WTC11 (cell line): Measurements from ENCODE around the gene RGL3. TPM values are rescaled to one million over a fixed set of nuclear protein-coding genes. Genes with fewer than 3 reads are reported as not detected.
A peak's percentile ranks its signal among the peaks of the same experiment; 100 is the strongest.
"Not testable (repeated sequence)": the region's sequence is repeated elsewhere in the genome, so short reads cannot be mapped to it uniquely, and the experiment has no call there.

ENCODE experiments used
- ATAC-seq: fragments of 200-7000 bp; cut with Tn5 transposase; 2 replicates; pipeline ENCODE4 v1.10.0; 2021; ENCODE audit warnings: mild to moderate bottlenecking, moderate library complexity
- CTCF ChIA-PET: fragments of 300-600 bp; sonication (Branson Sonifier 250); formaldehyde crosslinking; loops from one replicate; lab custom pipeline; 2021; ENCODE audit warnings: antibody characterized with exemption; lab: Charles Lee
- POLR2A ChIA-PET: fragments of 350-600 bp; sonication (Branson Sonifier 250); formaldehyde crosslinking; loops from one replicate; lab custom pipeline; 2021; ENCODE audit warnings: antibody characterized with exemption; lab: Charles Lee
- DNase-seq: peaks from one replicate; pipeline ENCODE4 v3.0.0; 2021; ENCODE audit warnings: low spot score
- H3K27ac Mint-ChIP-seq: 2 replicates; pipeline ENCODE4 v1.8.0; 2021; ENCODE audit warnings: mixed read lengths
- H3K27me3 Mint-ChIP-seq: 2 replicates; pipeline ENCODE4 v1.8.0; 2021; ENCODE audit warnings: low read depth, mild to moderate bottlenecking, moderate library complexity, mixed read lengths
- H3K36me3 Mint-ChIP-seq: 2 replicates; pipeline ENCODE4 v1.8.0; 2021; ENCODE audit warnings: mixed read lengths
- H3K4me1 Mint-ChIP-seq: 2 replicates; pipeline ENCODE4 v1.8.0; 2022; ENCODE audit warnings: mixed read lengths
- H3K4me3 Mint-ChIP-seq: 2 replicates; pipeline ENCODE4 v1.8.0; 2021; ENCODE audit warnings: mild to moderate bottlenecking, moderate library complexity, mixed read lengths
- H3K9me3 Mint-ChIP-seq: 2 replicates; pipeline ENCODE4 v1.8.0; 2021; ENCODE audit warnings: mixed read lengths
- FOXJ3 ChIP-seq: sonication (generic); formaldehyde crosslinking; IDR thresholded peaks from 2 replicates; pipeline ENCODE4 v1.9.0; 2021; ENCODE audit warnings: missing genetic modification reagents, mild to moderate bottlenecking, borderline replicate concordance
- GTF2I ChIP-seq: fragments of 250-450 bp; sonication (Bioruptor Pico); conservative IDR thresholded peaks from 2 replicates; pipeline ENCODE4 v1.4.0; 2021; ENCODE audit warnings: mild to moderate bottlenecking
- NR1H2 ChIP-seq: sonication (generic); formaldehyde crosslinking; IDR thresholded peaks from 2 replicates; pipeline ENCODE4 v1.9.0; 2021; ENCODE audit warnings: mild to moderate bottlenecking, moderate library complexity, missing genetic modification reagents
- OVOL2 ChIP-seq: fragments of 250-450 bp; sonication (Bioruptor Pico); IDR thresholded peaks from 2 replicates; pipeline ENCODE4 v1.9.0; 2021; ENCODE audit warnings: mild to moderate bottlenecking, borderline replicate concordance
- SMAD4 ChIP-seq: sonication (generic); formaldehyde crosslinking; IDR thresholded peaks from 2 replicates; pipeline ENCODE4 v1.8.0; 2022; ENCODE audit warnings: mild to moderate bottlenecking, missing genetic modification reagents
- TP53 ChIP-seq: sonication (generic); formaldehyde crosslinking; IDR thresholded peaks from 2 replicates; pipeline ENCODE4 v1.8.1; 2023; ENCODE audit warnings: mild to moderate bottlenecking, missing genetic modification reagents
- ZNF121 ChIP-seq: sonication (generic); formaldehyde crosslinking; IDR thresholded peaks from 2 replicates; pipeline ENCODE4 v1.8.0; 2023; ENCODE audit warnings: missing genetic modification reagents
- ZNF416 ChIP-seq: fragments of 250-450 bp; sonication (Bioruptor Pico); IDR thresholded peaks from 2 replicates; pipeline ENCODE4 v1.9.0; 2021; ENCODE audit warnings: mild to moderate bottlenecking, inconsistent platforms
- ZNF423 ChIP-seq: fragments of 250-450 bp; sonication (Bioruptor Pico); IDR thresholded peaks from 2 replicates; pipeline ENCODE4 v2.1.2; 2022; ENCODE audit warnings: mild to moderate bottlenecking, moderate library complexity
- total RNA-seq: library from RNA; stranded (reverse); gene quantifications from 3 replicates; pipeline ENCODE4 v1.2.3, GENCODE V29; 2021
- TF ChIP-seq, protein P1 (sequence below): sonication (generic); formaldehyde crosslinking; IDR thresholded peaks from 2 replicates; pipeline ENCODE4 v1.8.0; 2022; ENCODE audit warnings: mild to moderate bottlenecking, missing genetic modification reagents
- TF ChIP-seq, protein P2 (sequence below): fragments of 250-450 bp; sonication (Bioruptor Pico); IDR thresholded peaks from 2 replicates; pipeline ENCODE4 v1.9.0; 2021; ENCODE audit warnings: moderate library complexity, mild to moderate bottlenecking, inconsistent platforms, borderline replicate concordance
- TF ChIP-seq, protein P3 (sequence below): fragments of 250-450 bp; sonication (Bioruptor Pico); IDR thresholded peaks from 2 replicates; pipeline ENCODE4 v1.9.0; 2021; ENCODE audit warnings: mild to moderate bottlenecking, borderline replicate concordance
- TF ChIP-seq, protein P4 (sequence below): sonication (generic); formaldehyde crosslinking; IDR thresholded peaks from 2 replicates; pipeline ENCODE4 v1.8.1; 2023; ENCODE audit warnings: mild to moderate bottlenecking, missing genetic modification reagents, borderline replicate concordance
- TF ChIP-seq, protein P5 (sequence below): fragments of 200-600 bp; IDR thresholded peaks from 2 replicates; pipeline ENCODE4 v1.8.0; 2022; ENCODE audit warnings: antibody characterized with exemption
- TF ChIP-seq, protein P6 (sequence below): fragments of 250-450 bp; sonication (Bioruptor Pico); IDR thresholded peaks from 2 replicates; pipeline ENCODE4 v1.9.0; 2021; ENCODE audit warnings: mild to moderate bottlenecking
- TF ChIP-seq, protein P7 (sequence below): sonication (generic); formaldehyde crosslinking; IDR thresholded peaks from 2 replicates; pipeline ENCODE4 v1.8.0; 2022; ENCODE audit warnings: mild to moderate bottlenecking, missing genetic modification reagents

Gene RGL3
- total RNA-seq, 1 experiment from 2014 or later: 69.0 TPM

DNA sequence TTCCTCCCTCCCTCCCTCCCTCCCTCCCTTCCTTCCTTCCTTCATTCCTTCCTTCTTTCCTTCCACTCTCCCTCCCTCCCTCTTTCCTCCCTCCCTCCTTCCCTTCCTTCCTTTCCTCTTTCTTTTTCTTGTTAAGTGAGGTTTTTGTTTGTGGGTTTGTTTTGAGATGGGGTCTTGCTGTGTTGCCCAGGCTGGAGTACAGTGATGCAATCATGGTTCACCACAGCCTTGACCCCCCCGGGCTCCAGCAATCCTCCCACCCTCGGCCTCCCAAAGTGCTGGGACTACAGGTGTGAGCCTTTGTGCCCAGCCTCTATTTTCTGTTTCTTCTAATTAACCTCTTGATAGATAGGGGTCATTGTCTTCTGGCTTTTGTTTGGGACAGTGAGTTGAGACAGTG, 42.3 kb upstream of the RGL3 start:
- CTCF ChIA-PET: no interaction called here
- H3K4me1 Mint-ChIP-seq: peaks cover 16% of the 10 kb centered on the region
- H3K27me3 Mint-ChIP-seq: no peaks in the 10 kb centered on the region
- TF ChIP-seq, protein P1, sequence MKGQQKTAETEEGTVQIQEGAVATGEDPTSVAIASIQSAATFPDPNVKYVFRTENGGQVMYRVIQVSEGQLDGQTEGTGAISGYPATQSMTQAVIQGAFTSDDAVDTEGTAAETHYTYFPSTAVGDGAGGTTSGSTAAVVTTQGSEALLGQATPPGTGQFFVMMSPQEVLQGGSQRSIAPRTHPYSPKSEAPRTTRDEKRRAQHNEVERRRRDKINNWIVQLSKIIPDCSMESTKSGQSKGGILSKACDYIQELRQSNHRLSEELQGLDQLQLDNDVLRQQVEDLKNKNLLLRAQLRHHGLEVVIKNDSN (CRISPR knock-in tag): no peak
- TF ChIP-seq ZNF121 (CRISPR knock-in tag): peak; percentile 46; the same call in 1 of the 2 replicates
- H3K36me3 Mint-ChIP-seq: no peaks in the 10 kb centered on the region
- H3K27ac Mint-ChIP-seq: no peak overlapping the region
- POLR2A ChIA-PET: no interaction called here
- DNase-seq (no peak), ATAC-seq (no peak)
- no peak overlapping the region for H3K4me3 Mint-ChIP-seq
- H3K9me3 Mint-ChIP-seq: no peaks in the 10 kb centered on the region

DNA sequence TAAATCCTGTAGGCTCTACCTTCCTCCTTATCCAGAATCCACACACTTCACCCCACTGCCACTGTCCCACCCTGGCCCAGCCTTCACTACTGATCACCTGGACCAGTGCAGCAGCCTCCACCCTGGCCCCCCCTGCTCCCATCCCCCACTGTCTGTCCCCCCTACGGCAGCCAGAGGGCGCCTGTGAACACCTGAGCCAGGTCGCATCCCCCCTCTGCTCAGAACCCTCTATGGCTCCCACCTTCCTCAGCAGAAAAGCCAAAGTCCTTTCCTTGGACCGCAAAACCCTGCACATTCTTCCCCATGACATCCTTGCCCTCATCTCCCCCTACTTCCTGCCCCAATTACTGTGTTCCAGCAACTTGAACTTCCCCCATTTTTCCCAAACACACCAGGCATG, 41.1 kb upstream of the RGL3 start:
- ATAC-seq (no peak), DNase-seq (peak; percentile 46)
- CTCF ChIA-PET: no interaction called here
- Mint-ChIP-seq H3K27ac (no peak overlapping the region), H3K9me3 (no peaks in the 10 kb centered on the region), H3K27me3 (no peaks in the 10 kb centered on the region), H3K4me3 (no peak overlapping the region), H3K4me1 (peaks cover 5% of the 10 kb centered on the region), H3K36me3 (no peaks in the 10 kb centered on the region)
- POLR2A ChIA-PET: no interaction called here
- TF ChIP-seq, protein P2, sequence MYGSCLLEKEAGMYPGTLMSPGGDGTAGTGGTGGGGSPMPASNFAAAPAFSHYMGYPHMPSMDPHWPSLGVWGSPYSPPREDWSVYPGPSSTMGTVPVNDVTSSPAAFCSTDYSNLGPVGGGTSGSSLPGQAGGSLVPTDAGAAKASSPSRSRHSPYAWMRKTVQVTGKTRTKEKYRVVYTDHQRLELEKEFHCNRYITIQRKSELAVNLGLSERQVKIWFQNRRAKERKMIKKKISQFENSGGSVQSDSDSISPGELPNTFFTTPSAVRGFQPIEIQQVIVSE (CRISPR knock-in tag): no peak
- no peak for TF ChIP-seq ZNF423
- no peak for TF ChIP-seq ZNF416 (CRISPR knock-in tag)
- TF ChIP-seq, protein P3, sequence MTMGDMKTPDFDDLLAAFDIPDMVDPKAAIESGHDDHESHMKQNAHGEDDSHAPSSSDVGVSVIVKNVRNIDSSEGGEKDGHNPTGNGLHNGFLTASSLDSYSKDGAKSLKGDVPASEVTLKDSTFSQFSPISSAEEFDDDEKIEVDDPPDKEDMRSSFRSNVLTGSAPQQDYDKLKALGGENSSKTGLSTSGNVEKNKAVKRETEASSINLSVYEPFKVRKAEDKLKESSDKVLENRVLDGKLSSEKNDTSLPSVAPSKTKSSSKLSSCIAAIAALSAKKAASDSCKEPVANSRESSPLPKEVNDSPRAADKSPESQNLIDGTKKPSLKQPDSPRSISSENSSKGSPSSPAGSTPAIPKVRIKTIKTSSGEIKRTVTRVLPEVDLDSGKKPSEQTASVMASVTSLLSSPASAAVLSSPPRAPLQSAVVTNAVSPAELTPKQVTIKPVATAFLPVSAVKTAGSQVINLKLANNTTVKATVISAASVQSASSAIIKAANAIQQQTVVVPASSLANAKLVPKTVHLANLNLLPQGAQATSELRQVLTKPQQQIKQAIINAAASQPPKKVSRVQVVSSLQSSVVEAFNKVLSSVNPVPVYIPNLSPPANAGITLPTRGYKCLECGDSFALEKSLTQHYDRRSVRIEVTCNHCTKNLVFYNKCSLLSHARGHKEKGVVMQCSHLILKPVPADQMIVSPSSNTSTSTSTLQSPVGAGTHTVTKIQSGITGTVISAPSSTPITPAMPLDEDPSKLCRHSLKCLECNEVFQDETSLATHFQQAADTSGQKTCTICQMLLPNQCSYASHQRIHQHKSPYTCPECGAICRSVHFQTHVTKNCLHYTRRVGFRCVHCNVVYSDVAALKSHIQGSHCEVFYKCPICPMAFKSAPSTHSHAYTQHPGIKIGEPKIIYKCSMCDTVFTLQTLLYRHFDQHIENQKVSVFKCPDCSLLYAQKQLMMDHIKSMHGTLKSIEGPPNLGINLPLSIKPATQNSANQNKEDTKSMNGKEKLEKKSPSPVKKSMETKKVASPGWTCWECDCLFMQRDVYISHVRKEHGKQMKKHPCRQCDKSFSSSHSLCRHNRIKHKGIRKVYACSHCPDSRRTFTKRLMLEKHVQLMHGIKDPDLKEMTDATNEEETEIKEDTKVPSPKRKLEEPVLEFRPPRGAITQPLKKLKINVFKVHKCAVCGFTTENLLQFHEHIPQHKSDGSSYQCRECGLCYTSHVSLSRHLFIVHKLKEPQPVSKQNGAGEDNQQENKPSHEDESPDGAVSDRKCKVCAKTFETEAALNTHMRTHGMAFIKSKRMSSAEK: no peak
- no peak for TF ChIP-seq OVOL2 (CRISPR knock-in tag)
- TF ChIP-seq GTF2I: peak; percentile 94
- no peak for TF ChIP-seq NR1H2 (CRISPR knock-in tag)
- TF ChIP-seq TP53 (CRISPR knock-in tag): no peak
- TF ChIP-seq SMAD4: no peak
- TF ChIP-seq, protein P4, sequence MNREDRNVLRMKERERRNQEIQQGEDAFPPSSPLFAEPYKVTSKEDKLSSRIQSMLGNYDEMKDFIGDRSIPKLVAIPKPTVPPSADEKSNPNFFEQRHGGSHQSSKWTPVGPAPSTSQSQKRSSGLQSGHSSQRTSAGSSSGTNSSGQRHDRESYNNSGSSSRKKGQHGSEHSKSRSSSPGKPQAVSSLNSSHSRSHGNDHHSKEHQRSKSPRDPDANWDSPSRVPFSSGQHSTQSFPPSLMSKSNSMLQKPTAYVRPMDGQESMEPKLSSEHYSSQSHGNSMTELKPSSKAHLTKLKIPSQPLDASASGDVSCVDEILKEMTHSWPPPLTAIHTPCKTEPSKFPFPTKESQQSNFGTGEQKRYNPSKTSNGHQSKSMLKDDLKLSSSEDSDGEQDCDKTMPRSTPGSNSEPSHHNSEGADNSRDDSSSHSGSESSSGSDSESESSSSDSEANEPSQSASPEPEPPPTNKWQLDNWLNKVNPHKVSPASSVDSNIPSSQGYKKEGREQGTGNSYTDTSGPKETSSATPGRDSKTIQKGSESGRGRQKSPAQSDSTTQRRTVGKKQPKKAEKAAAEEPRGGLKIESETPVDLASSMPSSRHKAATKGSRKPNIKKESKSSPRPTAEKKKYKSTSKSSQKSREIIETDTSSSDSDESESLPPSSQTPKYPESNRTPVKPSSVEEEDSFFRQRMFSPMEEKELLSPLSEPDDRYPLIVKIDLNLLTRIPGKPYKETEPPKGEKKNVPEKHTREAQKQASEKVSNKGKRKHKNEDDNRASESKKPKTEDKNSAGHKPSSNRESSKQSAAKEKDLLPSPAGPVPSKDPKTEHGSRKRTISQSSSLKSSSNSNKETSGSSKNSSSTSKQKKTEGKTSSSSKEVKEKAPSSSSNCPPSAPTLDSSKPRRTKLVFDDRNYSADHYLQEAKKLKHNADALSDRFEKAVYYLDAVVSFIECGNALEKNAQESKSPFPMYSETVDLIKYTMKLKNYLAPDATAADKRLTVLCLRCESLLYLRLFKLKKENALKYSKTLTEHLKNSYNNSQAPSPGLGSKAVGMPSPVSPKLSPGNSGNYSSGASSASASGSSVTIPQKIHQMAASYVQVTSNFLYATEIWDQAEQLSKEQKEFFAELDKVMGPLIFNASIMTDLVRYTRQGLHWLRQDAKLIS (CRISPR knock-in tag): no peak
- no peak for TF ChIP-seq FOXJ3 (CRISPR knock-in tag)
- TF ChIP-seq, protein P5, sequence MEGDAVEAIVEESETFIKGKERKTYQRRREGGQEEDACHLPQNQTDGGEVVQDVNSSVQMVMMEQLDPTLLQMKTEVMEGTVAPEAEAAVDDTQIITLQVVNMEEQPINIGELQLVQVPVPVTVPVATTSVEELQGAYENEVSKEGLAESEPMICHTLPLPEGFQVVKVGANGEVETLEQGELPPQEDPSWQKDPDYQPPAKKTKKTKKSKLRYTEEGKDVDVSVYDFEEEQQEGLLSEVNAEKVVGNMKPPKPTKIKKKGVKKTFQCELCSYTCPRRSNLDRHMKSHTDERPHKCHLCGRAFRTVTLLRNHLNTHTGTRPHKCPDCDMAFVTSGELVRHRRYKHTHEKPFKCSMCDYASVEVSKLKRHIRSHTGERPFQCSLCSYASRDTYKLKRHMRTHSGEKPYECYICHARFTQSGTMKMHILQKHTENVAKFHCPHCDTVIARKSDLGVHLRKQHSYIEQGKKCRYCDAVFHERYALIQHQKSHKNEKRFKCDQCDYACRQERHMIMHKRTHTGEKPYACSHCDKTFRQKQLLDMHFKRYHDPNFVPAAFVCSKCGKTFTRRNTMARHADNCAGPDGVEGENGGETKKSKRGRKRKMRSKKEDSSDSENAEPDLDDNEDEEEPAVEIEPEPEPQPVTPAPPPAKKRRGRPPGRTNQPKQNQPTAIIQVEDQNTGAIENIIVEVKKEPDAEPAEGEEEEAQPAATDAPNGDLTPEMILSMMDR: 0 out of 2 replicates have a peak, but pooled peaks have one; percentile 27
- TF ChIP-seq, protein P6, sequence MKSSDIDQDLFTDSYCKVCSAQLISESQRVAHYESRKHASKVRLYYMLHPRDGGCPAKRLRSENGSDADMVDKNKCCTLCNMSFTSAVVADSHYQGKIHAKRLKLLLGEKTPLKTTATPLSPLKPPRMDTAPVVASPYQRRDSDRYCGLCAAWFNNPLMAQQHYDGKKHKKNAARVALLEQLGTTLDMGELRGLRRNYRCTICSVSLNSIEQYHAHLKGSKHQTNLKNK (CRISPR knock-in tag): no peak
- TF ChIP-seq, protein P7, sequence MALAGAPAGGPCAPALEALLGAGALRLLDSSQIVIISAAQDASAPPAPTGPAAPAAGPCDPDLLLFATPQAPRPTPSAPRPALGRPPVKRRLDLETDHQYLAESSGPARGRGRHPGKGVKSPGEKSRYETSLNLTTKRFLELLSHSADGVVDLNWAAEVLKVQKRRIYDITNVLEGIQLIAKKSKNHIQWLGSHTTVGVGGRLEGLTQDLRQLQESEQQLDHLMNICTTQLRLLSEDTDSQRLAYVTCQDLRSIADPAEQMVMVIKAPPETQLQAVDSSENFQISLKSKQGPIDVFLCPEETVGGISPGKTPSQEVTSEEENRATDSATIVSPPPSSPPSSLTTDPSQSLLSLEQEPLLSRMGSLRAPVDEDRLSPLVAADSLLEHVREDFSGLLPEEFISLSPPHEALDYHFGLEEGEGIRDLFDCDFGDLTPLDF (CRISPR knock-in tag): no peak

DNA sequence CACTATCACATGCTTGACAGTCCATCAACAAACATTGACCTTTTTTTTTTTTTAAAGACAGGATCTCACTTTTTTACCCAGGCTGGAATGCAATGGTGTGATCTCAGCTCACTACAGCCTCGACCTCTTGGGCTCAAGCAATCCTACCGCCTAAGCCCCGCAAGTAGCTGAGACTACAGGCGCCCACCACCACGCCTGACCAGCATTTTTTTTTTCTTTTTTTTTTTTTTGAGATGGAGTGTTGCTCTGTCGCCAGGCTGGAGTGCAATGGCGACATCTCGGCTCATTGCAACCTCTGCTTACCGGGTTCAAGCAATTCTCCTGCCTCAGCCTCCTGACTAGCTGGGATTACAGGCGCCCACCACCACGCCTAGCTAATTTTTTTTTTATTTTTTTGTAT, 39.8 kb upstream of the RGL3 start:
- POLR2A ChIA-PET: not testable (repeated sequence)

More for the DNA sequence above, 39.8 kb upstream of the RGL3 start:
- H3K4me1 Mint-ChIP-seq, H3K36me3 Mint-ChIP-seq, H3K4me3 Mint-ChIP-seq, H3K27me3 Mint-ChIP-seq, H3K9me3 Mint-ChIP-seq, ATAC-seq, H3K27ac Mint-ChIP-seq, DNase-seq: not testable (repeated sequence)
- CTCF ChIA-PET: interaction anchor here (0.9 to 2.4 kb wide), 3 partner anchors 23 to 98 kb away, joined by 3 to 10 read pairs (median 7); partner anchors contain the start of gene ELAVL3
